ENCODE results near the gene CKAP2L. TPM values are rescaled to one million over a fixed set of nuclear protein-coding genes. Genes with fewer than 3 reads are reported as not detected.

CKAP2L gene
- total and polyA plus RNA-seq, 9 of the 15 experiments (the other 6 are each of a cell fraction or from before 2014, with no cell fraction given) = 10.4 to 21.9 (median 14.2) TPM

GRCh38 chr2:112788653-112789052 is 24.2 kb upstream of the CKAP2L start (continued):
- TF ChIP-seq ZNF507 (tag; conservative IDR thresholded peaks at IDR 0.05) (no peak), ARID2 (IDR thresholded peaks at IDR 0.05) (no peak), ZFX (CRISPR knock-in tag; IDR thresholded peaks at IDR 0.05) (no peak), ZNF41 (CRISPR knock-in tag; conservative IDR thresholded peaks at IDR 0.05) (no peak), XRCC5 (IDR thresholded peaks at IDR 0.05; ENCODE audit: low read depth, low read length) (no peak), ZNF518B (CRISPR knock-in tag; IDR thresholded peaks at IDR 0.05) (no peak), ZNF75A (CRISPR knock-in tag; IDR thresholded peaks at IDR 0.05) (no peak), PML (IDR thresholded peaks at IDR 0.05; ENCODE audit: low read length) (no peak), RAD21 (CRISPR knock-in tag; conservative IDR thresholded peaks at IDR 0.05 in 1 of 2, IDR thresholded peaks at IDR 0.05 in 1 of 2) (no peak), TSHZ1 (CRISPR knock-in tag; IDR thresholded peaks at IDR 0.05) (no peak), UBTF (IDR thresholded peaks at IDR 0.05; ENCODE audit: borderline replicate concordance in 1 of 2, low read depth in 2 of 2, low read length in 2 of 2) (no peak), FOXJ3 (CRISPR knock-in tag; IDR thresholded peaks at IDR 0.05) (no peak), MEIS2 (IDR thresholded peaks at IDR 0.05; ENCODE audit: partially characterized antibody) (peak; percentile 50), DMBX1 (CRISPR knock-in tag; IDR thresholded peaks at IDR 0.05; ENCODE audit: borderline replicate concordance) (no peak), TAF7 (tag; IDR thresholded peaks at IDR 0.05) (no peak)
- TF ChIP-seq, protein P1, sequence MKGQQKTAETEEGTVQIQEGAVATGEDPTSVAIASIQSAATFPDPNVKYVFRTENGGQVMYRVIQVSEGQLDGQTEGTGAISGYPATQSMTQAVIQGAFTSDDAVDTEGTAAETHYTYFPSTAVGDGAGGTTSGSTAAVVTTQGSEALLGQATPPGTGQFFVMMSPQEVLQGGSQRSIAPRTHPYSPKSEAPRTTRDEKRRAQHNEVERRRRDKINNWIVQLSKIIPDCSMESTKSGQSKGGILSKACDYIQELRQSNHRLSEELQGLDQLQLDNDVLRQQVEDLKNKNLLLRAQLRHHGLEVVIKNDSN (CRISPR knock-in tag; IDR thresholded peaks at IDR 0.05) = no peak
